Stimulated activated CD4-positive, alpha-beta T cell treated with anti-CD3 and anti-CD28 coated beads, Interleukin-15, amount 100 ng/mL, for 48 hours (primary cell): ENCODE measurements around the gene JAKMIP2.
"Not testable (repeated sequence)": the region's sequence is repeated elsewhere in the genome, so short reads cannot be mapped to it uniquely, and the experiment has no call there.

Source experiments
- DNase-seq, 2 donors: peaks; one replicate each; pipeline ENCODE4 v3.0.0-alpha.2; 2020; ENCODE audit warnings: low read depth in 2 of 2

The JAKMIP2 gene

DNA sequence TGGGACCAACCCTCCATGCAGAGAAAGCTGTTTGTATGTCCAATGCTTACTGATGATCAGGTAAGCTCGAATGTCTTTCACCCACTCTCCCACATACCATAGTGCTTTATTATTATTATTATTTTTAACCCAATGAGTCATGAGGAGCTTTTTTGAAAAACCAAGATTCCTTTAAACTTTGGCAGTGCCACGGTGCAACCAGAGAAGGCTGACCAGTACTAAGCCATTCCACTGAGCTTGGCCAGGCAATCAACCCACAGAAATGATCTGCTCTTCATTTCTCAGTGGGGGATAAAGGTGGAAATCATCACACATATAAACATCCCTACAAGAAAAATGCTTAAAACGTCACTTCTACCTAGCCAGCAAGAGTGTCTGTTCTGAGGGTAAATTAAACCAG is 35.5 kb downstream of the JAKMIP2 start:
- no peak for DNase-seq

DNA sequence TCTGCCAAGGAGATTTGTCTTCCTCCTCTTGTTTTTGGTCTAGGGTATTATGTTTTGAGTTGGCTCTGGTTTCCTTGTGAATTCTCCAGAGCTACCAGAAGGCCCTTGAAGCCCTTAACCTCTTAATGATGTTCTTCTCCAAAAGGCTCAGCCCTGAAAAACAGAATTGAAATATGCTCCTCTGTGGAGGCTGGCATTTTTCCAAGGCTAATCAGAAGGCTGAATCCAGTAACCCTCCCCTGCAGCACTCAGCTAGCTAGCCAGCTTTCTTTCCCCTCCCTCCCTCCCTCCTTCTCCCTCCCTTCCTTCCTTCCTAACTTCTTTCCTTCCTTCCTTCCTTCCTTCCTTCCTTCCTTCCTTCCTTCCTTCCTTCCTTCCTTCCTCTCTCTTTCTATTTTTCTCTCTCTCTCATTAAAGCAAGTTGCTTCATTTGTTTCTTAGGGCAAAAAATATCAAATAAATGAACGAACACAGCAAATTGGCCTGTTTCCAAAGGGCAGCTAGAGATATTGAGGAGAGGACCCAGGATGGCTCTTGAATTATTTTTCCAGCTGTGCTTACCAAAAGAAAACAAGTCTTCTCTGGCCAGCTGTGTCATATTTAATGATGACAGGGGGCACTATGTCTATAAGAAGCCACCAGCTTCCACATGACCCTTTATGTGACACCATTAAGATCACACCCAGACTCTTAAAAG is 38.7 kb downstream of the JAKMIP2 start:
- DNase-seq, result no peak

DNA sequence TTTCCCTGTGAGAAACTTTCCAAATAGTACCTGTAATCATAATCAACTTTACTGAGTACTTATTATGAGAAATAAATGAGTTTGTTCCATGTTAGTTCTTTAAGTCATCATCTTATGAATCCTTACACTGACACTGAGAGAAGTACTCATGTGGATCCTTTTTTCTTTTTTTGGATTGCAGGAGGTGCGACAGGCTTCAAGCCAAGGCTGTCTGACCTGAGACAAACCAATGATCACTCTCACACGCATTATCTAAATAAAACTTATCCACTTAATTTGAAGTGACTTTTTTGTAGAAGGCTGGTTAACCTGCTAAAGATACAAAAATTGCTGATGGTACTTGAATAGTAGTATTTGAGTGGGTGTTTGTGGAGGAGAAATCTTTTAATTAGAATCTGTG is 39.5 kb downstream of the JAKMIP2 start:
- no peak for DNase-seq

DNA sequence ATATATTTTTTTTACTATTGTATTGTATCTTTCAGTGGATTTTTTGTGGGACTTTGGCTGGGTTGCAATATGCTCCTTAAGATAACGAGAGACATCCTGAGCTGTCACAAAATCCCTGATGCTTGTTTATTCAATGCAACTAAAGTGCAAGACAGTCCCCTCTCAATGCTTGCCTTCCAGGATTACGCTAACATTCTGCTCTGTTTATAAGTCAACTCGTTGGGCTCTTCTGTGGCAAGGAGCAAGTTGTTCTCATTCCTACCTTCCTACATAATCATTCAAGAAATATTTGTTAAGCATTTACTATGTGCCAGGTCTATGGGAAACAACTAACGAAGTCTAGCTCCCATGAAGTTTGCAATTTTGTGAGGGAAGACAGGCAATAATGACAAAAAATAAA is 40.4 kb downstream of the JAKMIP2 start:
- DNase-seq, result no peak

DNA sequence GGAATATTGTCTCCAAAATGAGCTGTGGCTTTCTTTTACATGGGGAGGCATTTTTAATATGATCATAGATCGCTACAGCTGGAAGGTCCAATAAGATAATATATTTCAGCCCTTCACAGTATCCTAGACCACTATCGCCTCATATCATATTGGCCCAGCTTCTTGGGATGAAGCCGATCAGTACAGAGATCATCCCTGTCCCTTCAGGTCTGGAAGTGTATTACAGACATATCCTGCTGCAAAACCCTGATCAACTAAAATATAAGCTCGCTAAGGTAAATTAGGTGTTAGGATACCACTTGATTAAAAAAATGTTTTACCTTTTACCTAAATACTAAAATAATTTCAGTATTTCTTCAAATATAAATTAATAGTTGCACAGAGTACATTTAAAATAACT is 41.7 kb downstream of the JAKMIP2 start:
- no peak for DNase-seq

DNA sequence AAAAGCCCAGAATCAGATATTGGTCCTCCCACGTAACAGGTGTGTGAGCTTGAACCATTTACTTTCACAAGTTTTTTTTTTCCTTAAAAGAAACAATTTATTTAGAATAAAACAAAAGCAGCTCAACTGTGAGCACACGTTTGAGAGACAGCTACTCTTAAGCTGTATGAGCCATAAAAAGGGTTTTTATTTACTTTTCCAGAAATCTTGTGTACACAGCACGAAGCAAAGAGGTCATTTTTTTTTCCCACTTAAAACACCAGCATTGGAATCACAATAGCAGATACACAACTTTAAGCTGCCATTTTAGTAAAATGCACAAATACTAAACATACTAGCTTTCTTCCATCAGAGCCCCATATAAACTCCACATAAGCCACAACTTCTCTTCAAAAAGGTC is 44.6 kb downstream of the JAKMIP2 start:
- DNase-seq, result no peak

DNA sequence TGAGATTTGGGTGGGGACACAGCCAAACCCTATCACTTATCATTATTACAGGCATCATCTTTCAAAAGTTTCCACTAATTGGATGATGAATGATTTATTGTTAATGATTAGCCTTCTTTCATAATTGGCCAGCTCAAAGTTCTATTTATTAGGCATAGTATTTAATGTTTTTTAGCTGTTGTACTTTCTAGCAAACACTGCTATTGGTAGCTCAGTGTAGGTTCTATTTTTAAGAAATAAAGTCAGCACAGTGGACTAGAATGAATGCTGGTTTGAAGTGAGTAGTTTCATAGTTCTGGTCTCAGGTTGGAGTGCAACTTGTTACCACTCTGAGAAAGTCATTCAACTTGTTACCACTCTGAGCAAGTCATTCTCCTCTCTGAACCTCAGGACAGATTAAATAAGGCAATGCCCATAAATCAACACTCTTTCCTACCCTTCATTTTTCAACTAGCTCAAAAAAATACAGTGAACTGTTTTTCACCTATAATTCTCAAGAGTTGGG is 46.9 kb downstream of the JAKMIP2 start:
- no peak for DNase-seq

DNA sequence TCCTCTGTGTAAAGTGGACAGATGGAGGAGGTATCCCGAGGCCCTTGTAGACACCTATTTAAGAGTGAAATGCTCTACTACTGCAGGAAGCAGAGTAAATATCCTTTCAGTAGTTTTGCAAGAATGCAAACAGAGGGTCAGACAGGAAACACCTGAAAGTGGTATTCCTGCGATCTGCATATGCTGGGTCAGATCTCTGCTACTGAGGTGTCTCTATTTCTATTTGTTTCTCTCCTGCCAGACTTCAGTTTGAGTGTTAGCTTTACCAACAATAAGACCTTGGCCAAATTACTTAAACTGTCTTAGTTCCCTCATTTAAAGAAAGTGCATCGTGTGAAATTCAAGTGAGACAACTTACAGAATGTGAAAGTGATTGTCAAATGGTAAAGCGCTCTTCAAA is 47.6 kb downstream of the JAKMIP2 start:
- no peak for DNase-seq

DNA sequence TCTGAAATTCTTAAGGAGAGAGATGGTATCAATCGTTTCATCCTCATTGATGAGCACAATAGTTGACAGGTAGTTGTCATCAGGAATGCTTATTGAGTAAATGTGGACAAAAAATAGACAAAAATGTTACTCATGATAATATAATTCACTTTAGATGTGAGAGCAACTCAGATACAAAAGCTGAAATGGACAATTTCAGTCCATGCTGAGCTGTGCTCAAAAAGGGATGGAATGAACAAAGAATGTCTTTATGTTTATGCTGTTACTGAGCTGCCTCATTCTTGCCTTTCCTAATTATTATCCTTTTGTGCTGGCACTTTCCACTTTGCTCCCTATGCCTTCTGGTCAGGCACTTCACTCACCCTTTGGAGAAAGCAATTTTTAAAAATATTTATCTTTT is 49.5 kb downstream of the JAKMIP2 start:
- no peak for DNase-seq

DNA sequence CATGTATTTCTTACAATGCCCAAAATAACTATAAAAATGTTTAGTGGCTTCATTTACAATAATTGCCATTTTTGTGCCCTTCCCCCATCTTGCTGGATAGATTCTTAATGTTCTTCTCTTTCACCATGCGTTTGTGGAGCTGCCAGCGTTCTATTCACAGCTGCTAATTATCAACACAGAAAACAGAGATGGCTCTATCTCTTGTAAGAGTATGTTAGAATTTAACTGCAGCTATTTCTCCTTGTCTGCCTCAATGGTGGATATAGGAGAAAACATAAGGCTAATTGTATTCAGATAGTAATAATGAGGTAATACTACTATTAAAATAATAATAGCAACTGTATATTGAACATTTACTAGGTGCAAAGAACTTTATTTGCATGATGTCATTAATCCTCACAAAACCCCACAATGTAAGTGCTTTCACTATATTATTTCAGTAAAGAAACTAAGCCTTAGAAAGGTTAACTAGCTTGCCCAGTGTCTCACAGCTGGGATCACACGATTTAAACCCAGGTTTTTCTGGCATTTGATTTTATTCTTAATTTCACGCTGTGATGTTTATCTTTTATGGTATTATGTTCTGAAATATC is 50.1 kb downstream of the JAKMIP2 start:
- no peak for DNase-seq

DNA sequence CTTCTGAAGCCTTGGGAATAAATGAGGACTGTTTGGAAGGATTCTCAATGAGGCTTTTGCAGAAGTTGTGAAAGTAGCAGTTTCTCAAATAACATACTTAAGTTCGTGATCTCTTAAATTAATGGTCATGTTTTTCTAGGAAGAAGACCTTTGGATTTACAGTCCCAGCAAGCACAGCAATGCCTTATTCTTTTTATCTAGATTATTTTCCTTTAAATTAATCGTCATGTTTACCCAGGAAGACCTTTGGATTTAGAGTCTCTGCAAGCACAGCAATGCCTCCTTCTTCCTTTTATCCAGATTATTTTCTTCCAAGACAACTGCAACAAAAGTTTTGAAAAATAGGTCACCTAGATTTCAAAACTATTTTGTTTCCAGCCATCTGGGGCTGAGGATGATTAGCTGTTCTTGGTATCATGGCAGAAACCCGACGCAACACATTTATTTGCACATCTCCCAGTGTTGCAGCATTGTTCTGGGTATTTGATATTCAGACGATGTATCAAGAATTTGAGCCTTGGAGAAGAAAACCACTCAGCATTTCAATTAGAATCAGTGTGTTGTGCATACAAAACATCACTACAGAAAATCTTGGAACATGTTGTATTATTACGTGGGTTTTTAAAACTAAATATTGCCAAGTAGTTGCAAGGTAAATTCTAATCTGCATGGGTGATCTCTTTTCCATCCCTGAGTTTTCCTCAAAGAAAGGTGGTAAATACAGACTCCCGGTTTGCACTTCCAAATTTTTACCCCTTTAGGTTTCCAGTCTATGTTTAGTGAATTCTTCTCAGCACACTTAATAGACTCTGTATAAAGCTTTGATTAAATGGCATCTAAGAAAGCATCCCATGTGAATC is 50.9 kb downstream of the JAKMIP2 start:
- no peak for DNase-seq

DNA sequence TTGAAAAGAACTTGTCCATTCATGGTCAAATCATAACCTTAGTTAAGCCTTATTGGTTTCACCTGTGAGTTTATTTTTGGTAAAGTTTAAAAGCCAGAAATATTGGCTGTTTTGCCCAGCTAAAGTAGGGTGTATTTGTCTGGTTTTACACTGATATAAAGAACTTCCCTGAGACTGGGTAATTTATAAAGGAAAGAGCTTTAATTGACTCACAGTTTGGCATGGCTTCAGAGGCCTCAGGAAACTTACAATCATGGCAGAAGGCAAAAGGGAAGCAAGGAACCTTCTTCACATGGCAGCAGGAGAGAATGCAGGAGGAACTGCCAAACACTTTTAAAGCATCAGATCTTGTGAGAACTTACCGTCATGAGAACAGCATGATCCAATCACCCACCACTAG is 55.3 kb downstream of the JAKMIP2 start:
- DNase-seq, result no peak

DNA sequence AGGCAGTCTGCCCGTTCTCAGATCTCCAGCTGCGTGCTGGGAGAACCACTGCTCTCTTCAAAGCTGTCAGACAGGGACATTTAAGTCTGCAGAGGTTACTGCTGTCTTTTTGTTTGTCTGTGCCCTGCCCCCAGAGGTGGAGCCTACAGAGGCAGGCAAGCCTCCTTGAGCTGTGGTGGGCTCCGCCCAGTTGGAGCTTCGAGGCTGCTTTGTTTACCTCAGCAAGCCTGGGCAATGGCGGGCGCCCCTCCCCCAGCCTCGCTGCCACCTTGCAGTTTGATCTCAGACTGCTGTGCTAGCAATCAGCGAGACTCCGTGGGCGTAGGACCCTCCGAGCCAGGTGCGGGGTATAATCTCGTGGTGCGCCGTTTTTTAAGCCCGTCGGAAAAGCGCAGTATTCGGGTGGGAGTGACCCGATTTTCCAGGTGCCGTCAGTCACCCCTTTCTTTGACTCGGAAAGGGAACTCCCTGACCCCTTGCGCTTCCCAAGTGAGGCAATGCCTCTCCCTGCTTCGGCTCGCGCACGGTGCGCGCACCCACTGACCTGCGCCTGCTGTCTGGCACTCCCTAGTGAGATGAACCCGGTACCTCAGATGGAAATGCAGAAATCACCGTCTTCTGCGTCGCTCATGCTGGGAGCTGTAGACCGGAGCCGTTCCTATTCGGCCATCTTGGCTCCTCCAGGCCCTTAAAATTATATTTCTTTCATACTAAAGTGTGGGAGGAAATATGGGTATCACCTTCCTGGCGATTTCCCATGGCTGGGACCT is 61.2 kb downstream of the JAKMIP2 start:
- DNase-seq, result not testable (repeated sequence)

DNA sequence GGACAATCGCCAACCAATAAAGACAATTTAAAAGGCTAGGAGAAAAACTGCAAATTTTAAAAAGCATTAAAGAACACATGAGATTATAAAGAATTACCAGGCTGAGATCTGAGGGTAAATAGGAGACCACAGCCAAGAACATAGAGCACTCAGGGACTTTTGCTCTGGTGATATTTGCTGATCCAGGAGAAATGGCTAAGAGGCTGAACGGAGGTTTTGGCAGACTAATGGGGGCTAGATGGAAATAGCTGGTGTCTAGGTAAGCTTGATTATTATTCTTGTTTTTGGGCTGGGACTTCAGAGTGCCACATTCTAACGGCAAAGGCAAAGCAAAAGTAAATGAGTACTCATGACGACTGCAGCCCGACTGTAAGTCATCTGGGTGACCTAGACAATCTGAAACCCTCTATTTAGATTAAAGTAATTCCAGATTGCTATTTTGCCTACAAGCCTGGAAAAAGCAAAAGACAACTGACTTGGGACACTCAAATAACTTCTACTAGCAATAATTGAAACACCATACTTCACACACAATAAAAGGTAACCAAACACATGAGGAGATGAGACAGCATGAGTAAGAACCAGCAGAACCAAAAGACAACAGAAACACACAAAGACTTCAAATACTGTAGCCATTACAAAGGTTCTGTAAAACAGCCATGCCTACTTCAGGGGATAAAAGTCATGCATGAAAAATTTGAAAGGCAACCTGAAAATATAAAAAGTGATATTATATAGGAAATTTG is 68.8 kb downstream of the JAKMIP2 start:
- DNase-seq, result no peak

DNA sequence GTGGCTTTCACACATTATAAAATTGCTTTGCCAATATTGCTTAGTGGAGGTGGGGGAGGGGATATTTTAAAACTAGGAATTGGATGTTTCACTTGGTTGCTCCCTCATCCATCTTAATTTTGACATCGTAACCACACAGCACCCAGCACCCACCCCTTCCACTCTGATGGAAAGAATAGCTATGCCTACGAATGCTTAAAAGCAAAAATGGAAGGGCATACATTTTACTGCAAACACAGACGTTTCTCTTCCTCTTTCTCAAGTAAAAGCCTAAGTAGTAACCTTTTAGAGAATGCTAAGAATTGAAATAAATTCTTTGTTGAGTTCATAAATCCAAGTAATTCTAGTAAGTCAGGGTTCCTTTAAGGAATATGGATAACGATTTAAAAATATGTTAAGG is 69.9 kb downstream of the JAKMIP2 start:
- no peak for DNase-seq

DNA sequence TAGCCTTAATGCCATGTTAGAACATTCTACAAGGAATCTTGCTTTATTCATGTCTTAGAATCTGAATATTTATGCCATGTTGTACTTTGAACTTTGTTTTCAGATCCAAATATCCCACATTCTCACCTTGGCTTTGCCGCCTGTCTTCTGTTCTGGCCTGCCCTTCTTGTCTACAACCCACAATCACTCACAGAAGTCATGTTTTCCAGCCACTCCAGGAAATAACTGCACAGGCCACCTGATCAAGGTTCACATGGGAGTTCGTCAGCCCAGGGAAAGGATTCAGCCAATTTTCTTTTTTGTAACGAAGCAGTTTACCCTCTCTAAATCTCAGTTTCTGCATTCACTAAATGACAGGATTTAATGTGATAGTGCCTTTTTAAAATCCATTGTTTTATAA is 70.5 kb downstream of the JAKMIP2 start:
- no peak for DNase-seq

DNA sequence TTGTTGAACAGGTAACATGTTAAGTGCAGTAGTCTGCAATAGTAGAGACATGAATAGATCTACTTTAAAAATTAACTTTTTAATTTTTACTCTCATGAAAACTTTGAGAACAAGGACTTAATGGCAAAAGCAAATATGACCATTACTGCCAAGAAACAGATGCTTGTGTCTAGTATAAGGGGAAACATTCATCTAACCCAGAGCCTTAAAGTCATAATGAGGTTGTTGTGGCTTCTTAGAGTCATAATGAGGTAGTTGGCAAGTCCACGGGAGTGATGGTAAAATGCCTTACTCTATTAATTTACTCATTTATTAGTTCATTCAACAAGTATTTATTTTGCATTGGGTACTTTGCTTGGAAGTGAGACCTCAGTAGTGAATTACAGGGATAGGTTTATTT is 71.5 kb downstream of the JAKMIP2 start:
- no peak for DNase-seq

DNA sequence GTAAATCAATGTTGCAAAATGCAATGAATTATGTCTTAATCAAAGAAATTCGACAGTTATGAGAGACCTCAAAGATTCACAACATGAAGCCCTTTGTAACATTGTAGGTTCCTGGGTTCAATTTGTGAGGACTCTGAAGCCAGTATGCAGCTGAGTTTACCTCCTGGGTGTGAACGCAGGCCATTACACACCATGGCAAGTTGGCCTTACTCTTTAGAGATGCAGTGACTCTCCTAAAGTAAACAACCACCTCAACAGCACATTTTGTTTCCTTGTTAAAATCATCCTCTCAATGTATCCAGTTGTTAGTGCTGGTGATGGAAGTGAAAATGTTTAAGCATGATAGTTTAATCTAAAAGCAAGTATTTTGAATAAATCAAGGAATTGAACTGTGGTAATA is 73.8 kb downstream of the JAKMIP2 start:
- no peak for DNase-seq

DNA sequence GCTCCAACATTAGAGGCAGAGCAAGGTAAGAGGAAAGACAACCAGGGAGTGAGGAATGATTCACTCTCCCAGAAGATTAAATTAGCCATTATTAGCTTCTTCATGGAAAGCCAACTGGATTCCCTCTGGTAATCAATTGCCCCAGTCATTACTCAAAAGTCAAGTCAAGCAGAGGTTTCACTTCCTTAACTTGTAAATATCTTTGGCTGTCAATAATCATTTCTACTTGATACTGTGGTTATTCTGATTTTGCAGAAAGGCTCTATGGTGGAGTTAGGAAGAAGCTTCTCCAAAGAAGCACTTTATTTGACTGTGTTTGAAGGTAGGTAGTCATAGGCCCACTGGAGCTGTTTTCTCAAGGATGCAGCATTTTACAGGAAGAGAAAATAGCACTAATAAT is 78.0 kb downstream of the JAKMIP2 start:
- no peak for DNase-seq

DNA sequence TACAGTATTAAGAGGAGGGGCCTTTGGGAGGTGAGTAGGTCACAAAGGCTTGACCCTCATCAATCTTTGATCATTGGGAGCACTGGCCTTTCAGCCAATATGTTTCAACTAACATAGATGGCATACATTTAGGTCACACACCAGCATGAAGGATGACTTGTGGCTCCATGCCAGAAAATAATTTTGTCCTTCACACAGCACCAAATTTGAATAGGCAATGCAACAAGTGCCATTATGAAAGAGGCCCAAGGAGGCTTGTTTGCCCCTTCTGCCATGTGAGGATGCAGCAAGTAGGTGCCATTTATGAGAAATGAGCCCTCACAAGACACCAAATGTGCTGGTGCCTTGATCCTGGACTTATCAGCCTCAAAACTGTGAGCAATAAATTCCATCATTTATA is 81.1 kb downstream of the JAKMIP2 start:
- DNase-seq, result no peak

DNA sequence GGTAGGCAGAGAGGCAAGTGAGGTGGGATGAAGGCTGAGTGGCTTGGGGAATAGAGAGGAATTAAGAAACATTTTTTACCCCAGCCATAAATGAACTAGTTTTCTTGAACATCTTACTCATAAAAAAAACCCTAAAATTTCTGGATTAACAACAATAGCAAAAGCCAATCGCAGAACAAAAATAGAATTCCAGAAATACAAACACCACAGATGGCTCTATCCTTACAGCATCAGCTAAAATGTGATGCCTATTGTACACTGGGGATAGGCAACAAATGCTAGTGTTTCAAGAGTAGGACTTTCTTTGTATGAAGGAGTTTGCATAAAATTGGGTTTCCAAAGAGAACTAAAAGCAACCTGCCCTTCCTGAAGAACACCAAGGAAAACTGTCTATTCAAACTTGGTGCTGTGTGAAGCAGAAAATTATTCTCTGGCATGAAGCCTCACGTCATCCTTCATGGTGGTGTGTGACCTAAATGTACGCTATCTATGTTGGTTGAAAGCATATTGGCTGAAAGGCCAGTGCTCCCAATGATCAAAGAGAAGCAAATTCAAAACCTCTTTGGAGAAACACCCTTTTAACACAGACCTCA is 82.9 kb downstream of the JAKMIP2 start:
- DNase-seq, result no peak
